GM18505 (cell line): ENCODE results near the gene GTF2IRD1.
"Not testable (repeated sequence)": the region's sequence is repeated elsewhere in the genome, so short reads cannot be mapped to it uniquely, and the experiment has no call there.

Source experiments
- ATAC-seq: cut with Tn5 transposase; IDR thresholded peaks from one replicate; pipeline ENCODE4 v1.9.1; 2021; ENCODE audit not compliant: unreplicated experiment
- POLR2A ChIP-seq: IDR thresholded peaks from 4 replicates; pipeline ENCODE4 v1.6.1; 2011; ENCODE audit warnings: borderline replicate concordance; ENCODE audit not compliant: insufficient read depth, insufficient read length; ENCODE audit errors: extremely low read depth

GTF2IRD1 gene

DNA sequence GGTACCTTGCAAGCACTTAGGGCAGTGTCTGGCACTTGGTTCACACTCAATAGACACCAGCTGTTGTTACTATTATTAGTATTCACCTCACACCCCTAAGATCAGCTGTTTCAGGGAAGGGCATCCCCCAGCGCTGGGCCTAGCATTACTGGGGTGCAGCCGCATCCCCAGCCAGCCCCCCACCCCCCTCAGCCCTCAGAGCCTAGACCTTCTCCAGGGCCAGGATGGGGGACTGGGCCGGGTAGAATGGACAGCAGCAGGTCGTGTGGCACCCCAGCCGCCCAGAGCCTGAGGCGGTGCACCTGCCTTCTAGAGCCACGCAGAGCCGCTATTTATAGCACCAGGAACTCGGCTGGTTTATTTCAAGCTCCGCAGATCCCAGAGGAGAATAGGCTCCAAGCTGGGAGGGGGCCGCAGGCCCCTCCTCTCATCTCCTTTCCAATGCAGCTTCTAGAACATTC lies 60.5 kb downstream of the GTF2IRD1 start:
- no peak for TF ChIP-seq POLR2A
- ATAC-seq, result no peak

- no peak for ATAC-seq
- TF ChIP-seq POLR2A, result no peak
These were observed 61.6 kb downstream of the GTF2IRD1 start for GRCh38 chr7:74515276-74515675.

DNA sequence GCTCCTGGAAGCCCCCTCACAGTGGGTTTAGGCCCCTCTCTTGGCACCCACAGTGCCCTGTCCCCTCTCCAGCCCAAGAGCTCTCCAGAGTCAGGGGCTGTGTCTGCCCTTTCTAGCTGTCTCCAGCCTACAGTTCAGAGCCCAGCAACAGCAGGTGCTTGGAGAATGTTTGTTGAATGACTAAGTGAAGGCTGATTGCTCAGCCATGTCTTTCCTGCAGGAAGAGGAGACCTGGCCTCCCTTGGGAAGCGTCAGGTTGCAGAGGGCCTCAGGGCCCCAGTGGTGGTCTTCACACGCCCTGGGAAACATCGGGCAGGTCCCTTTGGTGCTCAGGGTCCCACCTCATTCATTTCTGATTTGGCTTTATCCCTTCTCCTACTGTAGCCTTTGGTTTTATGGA lies 62.5 kb downstream of the GTF2IRD1 start:
- no peak for ATAC-seq
- TF ChIP-seq POLR2A, result no peak

- ATAC-seq, result no peak
- no peak for TF ChIP-seq POLR2A
These were observed 64.3 kb downstream of the GTF2IRD1 start for GRCh38 chr7:74518041-74518440.

- TF ChIP-seq POLR2A, result no peak
- ATAC-seq, result no peak
These were observed 64.9 kb downstream of the GTF2IRD1 start for GRCh38 chr7:74518654-74519053.

- TF ChIP-seq POLR2A, result no peak
- no peak for ATAC-seq
These were observed 65.7 kb downstream of the GTF2IRD1 start for GRCh38 chr7:74519395-74519794.

DNA sequence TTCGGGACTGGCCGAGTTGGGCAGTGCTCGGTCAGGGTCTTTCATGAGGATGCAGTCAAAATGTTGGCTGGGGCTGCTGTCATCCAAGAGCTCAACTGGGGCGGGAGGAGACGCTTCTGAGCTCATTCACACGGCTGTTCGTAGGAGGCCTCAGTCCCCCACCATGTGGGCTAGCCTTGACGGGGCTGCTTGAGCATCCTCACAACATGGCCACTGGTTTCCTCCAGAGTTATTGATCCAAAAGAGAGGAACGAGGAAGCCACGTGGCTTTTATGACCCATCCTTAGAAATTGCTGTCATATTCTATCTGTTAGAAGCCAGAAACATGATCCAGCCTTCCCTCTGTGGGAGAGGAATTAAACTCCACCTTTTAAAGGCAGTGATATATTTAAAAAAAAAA lies 68.1 kb downstream of the GTF2IRD1 start:
- no peak for ATAC-seq
- no peak for TF ChIP-seq POLR2A

DNA sequence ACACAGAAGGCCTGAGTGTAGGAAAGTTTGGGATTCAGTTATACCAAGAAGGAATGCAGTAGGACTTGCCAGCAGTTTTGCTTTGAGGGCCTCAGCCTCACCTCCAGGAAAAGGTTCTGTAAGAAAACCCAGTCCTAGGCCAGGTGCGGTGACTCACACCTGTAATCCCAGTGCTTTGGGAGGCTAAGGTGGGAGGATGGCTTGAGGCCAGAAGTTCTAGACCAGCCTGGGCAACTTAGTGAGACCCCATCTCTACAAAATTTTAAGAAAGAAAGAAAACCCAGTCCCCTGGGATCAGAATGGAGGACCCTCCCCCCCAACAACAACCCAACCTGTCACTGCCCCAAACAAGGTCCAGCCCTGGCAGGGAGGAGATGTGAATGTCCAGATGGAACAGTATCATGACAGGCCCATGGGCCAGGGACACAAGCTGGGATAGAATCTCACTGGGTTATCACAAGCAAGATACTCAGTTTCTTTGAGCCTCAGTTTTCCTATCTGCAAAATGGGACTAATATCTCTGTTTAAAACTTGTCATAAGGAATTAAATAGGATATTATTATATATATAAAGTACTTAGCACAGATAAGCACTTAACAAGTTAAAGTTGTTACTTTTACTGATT lies 68.7 kb downstream of the GTF2IRD1 start:
- TF ChIP-seq POLR2A, result no peak
- ATAC-seq, result no peak

DNA sequence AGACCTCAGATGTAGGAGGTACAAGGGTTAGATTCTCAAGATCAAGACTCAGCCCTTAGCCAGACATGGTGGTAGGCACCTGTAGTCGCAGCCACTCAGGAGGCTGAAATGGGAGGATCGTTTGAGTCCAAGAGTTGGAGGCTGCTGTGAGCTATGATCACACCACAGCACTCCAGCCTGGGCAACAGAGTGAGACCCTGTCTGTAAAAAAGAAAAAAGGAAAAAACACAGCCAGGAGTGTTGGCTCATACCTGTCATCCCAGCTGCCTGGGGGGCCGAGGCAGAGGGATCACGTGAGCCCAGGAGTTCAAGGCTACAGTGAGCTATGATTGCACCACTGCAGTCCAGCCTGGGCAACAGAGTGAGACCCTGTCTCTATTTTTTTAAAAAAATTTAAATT lies 69.3 kb downstream of the GTF2IRD1 start:
- ATAC-seq, result no peak
- no peak for TF ChIP-seq POLR2A

- no peak for ATAC-seq
- TF ChIP-seq POLR2A, result no peak
These were observed 71.4 kb downstream of the GTF2IRD1 start for GRCh38 chr7:74525140-74525539.

DNA sequence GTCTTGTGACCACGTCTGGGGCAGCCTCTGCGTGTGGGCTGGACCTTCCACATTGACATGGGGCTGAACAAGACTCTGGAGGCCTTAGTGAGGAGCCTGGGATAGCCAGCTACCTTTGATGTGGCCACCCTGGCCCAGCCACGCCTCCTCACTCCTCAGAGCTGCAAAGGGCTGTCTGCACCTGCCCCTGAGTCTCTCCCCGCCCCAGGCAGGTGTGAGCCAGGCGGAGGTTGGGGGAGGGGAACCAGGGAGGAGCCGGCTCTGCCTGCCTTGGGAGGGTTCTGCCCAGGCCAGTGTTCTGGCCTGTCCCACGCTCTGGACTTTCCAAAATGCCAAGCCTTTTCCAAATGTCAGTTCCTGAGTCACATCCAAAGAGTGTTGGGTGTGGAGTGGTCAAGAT lies 72.2 kb downstream of the GTF2IRD1 start:
- no peak for TF ChIP-seq POLR2A
- no peak for ATAC-seq

DNA sequence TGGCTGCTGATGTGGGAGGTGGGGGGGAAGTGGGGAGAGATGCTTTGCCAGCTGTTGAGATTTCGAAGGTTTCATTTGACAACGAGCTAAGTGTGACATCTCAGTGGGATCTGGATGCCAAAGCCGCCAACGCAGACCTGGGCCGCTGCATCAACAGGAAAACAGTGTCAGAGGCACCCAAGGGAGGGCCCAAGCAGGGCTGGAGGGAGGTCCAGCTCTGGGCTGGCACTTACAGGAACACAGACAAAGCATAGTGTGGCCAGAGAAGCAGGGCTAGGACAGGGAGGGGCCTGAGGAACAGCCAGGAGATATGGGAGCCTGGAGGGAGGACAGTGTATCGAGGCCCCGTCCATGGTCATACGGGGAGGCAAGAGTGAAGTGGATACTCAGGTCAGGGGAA lies 73.1 kb downstream of the GTF2IRD1 start:
- TF ChIP-seq POLR2A, result no peak
- ATAC-seq, result no peak

DNA sequence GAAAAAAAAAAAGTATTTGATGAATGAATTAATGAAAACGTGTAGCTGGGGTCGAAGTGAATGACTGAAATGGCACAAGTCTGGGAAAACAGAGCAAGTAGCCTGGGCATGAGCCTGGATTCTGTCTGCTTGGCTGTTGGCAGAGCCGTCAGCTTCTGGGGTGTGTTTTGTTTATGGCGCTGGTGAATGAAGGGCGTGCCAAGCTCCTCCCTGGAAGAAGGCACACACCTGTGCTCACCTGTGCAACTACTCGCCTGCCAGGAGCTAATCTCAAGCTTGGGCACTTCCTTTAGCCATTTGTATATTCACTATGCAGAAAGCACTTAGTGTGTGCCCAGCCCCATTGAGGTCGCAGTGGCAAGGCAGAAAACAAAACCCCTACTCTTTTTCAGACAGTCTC lies 74.1 kb downstream of the GTF2IRD1 start:
- TF ChIP-seq POLR2A, result no peak
- ATAC-seq, result no peak

DNA sequence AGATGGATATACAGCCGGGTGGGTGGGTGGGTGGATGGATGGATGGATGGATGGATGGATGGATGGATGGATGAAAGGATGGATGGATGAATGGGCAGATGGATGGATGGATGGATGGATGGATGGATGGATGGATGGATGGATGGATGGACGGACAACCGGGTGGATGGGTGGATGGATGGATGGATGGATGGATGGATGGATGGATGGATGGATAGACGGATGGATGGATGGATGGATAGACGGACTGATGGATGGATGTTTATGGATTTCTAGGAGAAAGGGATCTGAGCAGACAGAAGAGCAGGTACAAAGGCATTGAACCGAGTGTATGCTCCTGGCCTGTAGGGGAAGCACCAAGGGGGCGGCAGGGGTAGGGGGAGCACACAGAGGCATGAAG lies 75.1 kb downstream of the GTF2IRD1 start:
- ATAC-seq, result not testable (repeated sequence)

DNA sequence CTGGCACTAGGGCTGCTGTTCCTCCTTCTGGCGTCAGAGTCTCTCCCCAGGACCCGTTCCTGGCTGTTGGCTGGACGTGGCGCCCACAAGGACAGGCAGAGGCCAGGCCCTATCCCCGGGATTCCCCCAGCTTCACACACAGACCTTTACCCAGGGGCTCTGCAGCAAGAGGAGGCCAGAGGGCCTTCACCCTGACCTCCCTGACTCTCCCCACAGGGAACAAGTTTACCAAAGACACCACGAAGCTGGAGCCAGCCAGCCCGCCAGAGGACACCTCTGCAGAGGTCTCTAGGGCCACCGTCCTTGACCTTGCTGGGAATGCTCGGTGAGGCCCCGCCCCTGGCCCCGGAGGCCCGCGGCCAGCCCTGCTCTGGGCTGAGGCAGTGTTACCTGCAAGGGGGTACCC lies 82.2 kb downstream of the GTF2IRD1 start:
- TF ChIP-seq POLR2A, result no peak
- ATAC-seq, result no peak

DNA sequence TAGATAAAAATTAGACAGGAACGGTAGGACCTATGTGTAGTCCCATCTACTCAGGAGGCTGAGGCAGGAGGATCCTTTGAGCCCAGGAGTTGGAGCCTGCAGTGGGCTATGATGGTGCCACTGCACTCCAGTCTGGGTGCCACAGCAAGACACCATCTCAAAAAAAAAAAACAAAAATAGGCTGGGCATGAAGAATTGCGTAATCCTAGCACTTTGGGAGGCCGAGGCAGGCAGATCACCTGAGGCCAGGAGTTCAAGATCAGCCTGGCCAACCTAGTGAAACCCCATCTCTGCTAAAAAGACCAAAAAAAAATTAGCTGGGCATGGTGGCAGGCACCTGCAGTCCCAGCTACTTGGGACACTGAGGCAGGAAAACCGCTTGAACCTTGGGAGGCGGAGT lies 88.2 kb downstream of the GTF2IRD1 start:
- not testable (repeated sequence) for ATAC-seq
